Esophagus squamous epithelium (tissue), 5 donors: ENCODE data around the gene SOS1. TPM values are rescaled to one million over a fixed set of nuclear protein-coding genes. Genes with fewer than 3 reads are reported as not detected.

ENCODE experiments used
- DNase-seq: peaks from one replicate; lab custom pipeline; 2025; lab: John Stamatoyannopoulos, UW
- H3K27ac ChIP-seq, 4 donors: fragments of 200-600 bp; sonication (generic); one replicate each; pipeline ENCODE4 v1.5.1; 2016 to 2019; ENCODE audit warnings: mild to moderate bottlenecking in 1 of 4
- H3K27me3 ChIP-seq, 4 donors: fragments of 200-600 bp; sonication (generic); 1 replicate in 3 of 4; 2 replicates in 1 of 4; pipeline versions ENCODE4 v1.5.1 to v1.6.0; 2017 to 2021; ENCODE audit warnings: antibody characterized with exemption in 1 of 4
- H3K36me3 ChIP-seq, 3 donors: fragments of 200-600 bp; sonication (generic); one replicate each; pipeline ENCODE4 v1.5.1; 2016 to 2019
- H3K4me1 ChIP-seq, 3 donors: fragments of 200-600 bp; sonication (generic); one replicate each; pipeline ENCODE4 v1.5.1; 2017 to 2019
- H3K4me3 ChIP-seq, 4 donors: fragments of 200-600 bp; sonication (generic); 1 replicate in 3 of 4; 2 replicates in 1 of 4; pipeline ENCODE4 v1.5.1; 2016 to 2019; ENCODE audit warnings: mild to moderate bottlenecking in 2 of 4, moderate library complexity in 1 of 4
- H3K9me3 ChIP-seq, 3 donors: fragments of 200-600 bp; sonication (generic); one replicate each; pipeline ENCODE4 v1.5.1; 2016 to 2019
- POLR2A ChIP-seq, 4 donors: fragments of 450-650 bp; IDR thresholded peaks; one replicate each; pipeline ENCODE4 v1.6.1; 2017; ENCODE audit warnings: antibody characterized with exemption in 4 of 4, mild to moderate bottlenecking in 4 of 4, moderate library complexity in 3 of 4
- WGBS, 2 donors: methylation state at CpG; one replicate each; pipeline ENCODE4 v1.1.5; 2018; 5-methylcytosine and 5-hydroxymethylcytosine counted together
- intact Hi-C: fragments of 100-400 bp; cut with DNase I; formaldehyde crosslinking; loops from one replicate; pipeline ENCODE4 v1.15.0; 2022
- total RNA-seq, 4 donors: library from RNA; depleted of rRNA; stranded (reverse); fragments of >200 nt; gene quantifications; one replicate each; pipeline ENCODE4 v1.1.0, GENCODE V29; 2016
- TF ChIP-seq, protein P1 (sequence below), 6 experiments: fragments of 450-650 bp in 4 of 6; fragments of 200-600 bp in 2 of 6; sonication (generic) in 2 of 6; IDR thresholded peaks; one replicate each; pipeline ENCODE4 v1.5.1; 2016 to 2019; ENCODE audit warnings: antibody characterized with exemption in 6 of 6, mild to moderate bottlenecking in 4 of 6, moderate library complexity in 4 of 6
- donor health status: DM: yes; HTN: yes; CAD: no.

The SOS1 gene
- total RNA-seq, 4 donors from 2014 or later, result 15.1 to 48.2 (median 27.8) TPM

DNA sequence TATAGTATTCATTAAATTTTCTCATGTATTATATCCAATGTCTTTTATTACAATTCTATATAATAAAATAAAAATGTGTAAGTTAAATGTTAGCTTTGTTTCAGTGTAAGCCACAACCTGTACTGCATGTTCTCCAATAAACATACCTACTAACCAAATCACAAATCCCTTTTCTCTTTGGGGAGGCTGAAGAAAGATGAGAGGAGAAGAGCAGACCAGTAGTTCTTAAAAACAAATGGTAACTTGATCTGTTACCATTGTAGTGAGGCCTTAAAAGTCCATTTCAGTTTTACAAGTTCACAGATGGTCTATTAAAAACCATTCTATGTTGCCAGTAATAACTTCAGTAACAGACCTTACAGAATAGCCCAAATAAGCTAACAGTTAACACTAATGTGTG is 100.5 kb downstream of the SOS1 start:
- Histone ChIP-seq H3K4me1 (peaks cover 0 to 6% (median 0%) of the 10 kb centered on the region in 3 donors), H3K36me3 (peaks cover 0 to 23% (median 4%) of the 10 kb centered on the region in 3 donors), H3K9me3 (no peaks in the 10 kb centered on the region), H3K27me3 (no peaks in the 10 kb centered on the region), H3K27ac (peak overlapping the region in 2 of 4 donors; percentile 23 to 47), H3K4me3 (no peak overlapping the region)
- intact Hi-C loops, result no loop called here
- DNase-seq, result no peak
- TF ChIP-seq, protein P1, sequence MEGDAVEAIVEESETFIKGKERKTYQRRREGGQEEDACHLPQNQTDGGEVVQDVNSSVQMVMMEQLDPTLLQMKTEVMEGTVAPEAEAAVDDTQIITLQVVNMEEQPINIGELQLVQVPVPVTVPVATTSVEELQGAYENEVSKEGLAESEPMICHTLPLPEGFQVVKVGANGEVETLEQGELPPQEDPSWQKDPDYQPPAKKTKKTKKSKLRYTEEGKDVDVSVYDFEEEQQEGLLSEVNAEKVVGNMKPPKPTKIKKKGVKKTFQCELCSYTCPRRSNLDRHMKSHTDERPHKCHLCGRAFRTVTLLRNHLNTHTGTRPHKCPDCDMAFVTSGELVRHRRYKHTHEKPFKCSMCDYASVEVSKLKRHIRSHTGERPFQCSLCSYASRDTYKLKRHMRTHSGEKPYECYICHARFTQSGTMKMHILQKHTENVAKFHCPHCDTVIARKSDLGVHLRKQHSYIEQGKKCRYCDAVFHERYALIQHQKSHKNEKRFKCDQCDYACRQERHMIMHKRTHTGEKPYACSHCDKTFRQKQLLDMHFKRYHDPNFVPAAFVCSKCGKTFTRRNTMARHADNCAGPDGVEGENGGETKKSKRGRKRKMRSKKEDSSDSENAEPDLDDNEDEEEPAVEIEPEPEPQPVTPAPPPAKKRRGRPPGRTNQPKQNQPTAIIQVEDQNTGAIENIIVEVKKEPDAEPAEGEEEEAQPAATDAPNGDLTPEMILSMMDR (IDR thresholded peaks at IDR 0.05), result no peak
- TF ChIP-seq POLR2A (IDR thresholded peaks at IDR 0.05), result no peak

- intact Hi-C loops, result no loop called here
- H3K9me3 ChIP-seq, result no peaks in the 10 kb centered on the region
- peaks cover 0 to 3% (median 0%) of the 10 kb centered on the region in 3 donors for H3K4me1 ChIP-seq
- no peaks in the 10 kb centered on the region for H3K27me3 ChIP-seq
- H3K36me3 ChIP-seq, result peaks cover 0 to 26% (median 4%) of the 10 kb centered on the region in 3 donors
- TF ChIP-seq, protein P1 (IDR thresholded peaks at IDR 0.05), result no peak
- no peak for TF ChIP-seq POLR2A (IDR thresholded peaks at IDR 0.05)
- no peak overlapping the region for H3K4me3 ChIP-seq
- DNase-seq, result no peak
- 80 to 86% methylated on average over 4 of the region's 4 CpGs for WGBS, 2 donors
- H3K27ac ChIP-seq, result peak overlapping the region in 2 of 4 donors; percentile 39 to 47
Measured at GRCh38 chr2:39018638-39019037, 102.2 kb downstream of the SOS1 start.

DNA sequence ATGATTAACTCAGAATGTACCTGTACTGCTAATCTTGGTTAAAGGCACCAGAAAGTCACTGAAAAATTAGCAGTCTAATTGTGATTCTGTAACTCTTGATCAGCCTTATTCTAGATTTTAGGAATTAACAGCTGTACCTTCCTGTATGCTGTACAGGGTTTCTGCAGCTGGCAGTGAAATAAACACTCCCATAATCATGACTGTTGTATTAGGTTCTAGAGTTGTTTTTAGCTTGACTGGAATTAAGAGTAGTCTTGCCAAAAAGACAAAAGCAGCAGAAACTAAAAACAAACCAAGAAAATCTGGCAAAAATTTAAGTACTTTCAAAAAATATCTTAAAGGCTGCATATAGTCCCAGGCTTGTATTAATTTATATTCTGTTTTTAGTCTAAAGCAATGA is 103.5 kb downstream of the SOS1 start:
- intact Hi-C loops, result no loop called here
- DNase-seq, result no peak
- H3K4me3 ChIP-seq, result no peak overlapping the region
- H3K27me3 ChIP-seq, result no peaks in the 10 kb centered on the region
- peaks cover 0 to 26% (median 0%) of the 10 kb centered on the region in 3 donors for H3K36me3 ChIP-seq
- no peak overlapping the region for H3K27ac ChIP-seq
- peaks cover 0 to 3% (median 0%) of the 10 kb centered on the region in 3 donors for H3K4me1 ChIP-seq
- no peaks in the 10 kb centered on the region for H3K9me3 ChIP-seq
- TF ChIP-seq POLR2A (IDR thresholded peaks at IDR 0.05), result no peak
- TF ChIP-seq, protein P1 (IDR thresholded peaks at IDR 0.05), result no peak

- intact Hi-C loops, result no loop called here
- H3K4me3 ChIP-seq, result no peak overlapping the region
- H3K27me3 ChIP-seq, result no peaks in the 10 kb centered on the region
- WGBS, 2 donors, result 93 to 100% methylated on average over 1 of the region's 1 CpG
- DNase-seq, result no peak
- peaks cover 0 to 3% (median 0%) of the 10 kb centered on the region in 3 donors for H3K4me1 ChIP-seq
- peaks cover 0 to 38% (median 0%) of the 10 kb centered on the region in 3 donors for H3K36me3 ChIP-seq
- TF ChIP-seq POLR2A (IDR thresholded peaks at IDR 0.05), result no peak
- TF ChIP-seq, protein P1 (IDR thresholded peaks at IDR 0.05), result no peak
- H3K27ac ChIP-seq, result no peak overlapping the region
- H3K9me3 ChIP-seq, result no peaks in the 10 kb centered on the region
Measured at GRCh38 chr2:39015424-39015823, 105.4 kb downstream of the SOS1 start.

DNA sequence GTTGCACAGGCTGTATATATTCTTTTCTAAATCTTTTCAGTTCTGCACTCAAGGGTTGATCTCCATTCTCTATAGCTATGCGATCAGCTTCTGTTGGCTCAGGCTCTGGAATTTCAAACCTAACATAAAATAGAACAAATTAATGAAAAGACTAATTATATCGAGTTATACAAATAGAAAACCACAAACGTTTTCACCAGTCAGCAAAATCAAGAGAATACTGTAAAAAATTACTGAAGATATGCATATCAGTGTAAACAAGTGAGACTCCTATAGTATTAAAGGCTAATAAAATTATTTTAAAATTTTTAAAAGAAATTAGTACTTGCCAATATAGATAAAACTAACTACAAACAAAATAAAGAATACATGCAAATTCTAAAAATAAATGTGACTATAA is 107.0 kb downstream of the SOS1 start:
- H3K27ac ChIP-seq, result no peak overlapping the region
- no peak for DNase-seq
- H3K36me3 ChIP-seq, result peaks cover 0 to 53% (median 0%) of the 10 kb centered on the region in 3 donors
- intact Hi-C loops, result no loop called here
- H3K27me3 ChIP-seq, result no peaks in the 10 kb centered on the region
- H3K9me3 ChIP-seq, result no peaks in the 10 kb centered on the region
- TF ChIP-seq POLR2A (IDR thresholded peaks at IDR 0.05), result no peak
- TF ChIP-seq, protein P1 (IDR thresholded peaks at IDR 0.05), result no peak
- H3K4me1 ChIP-seq, result peaks cover 0 to 3% (median 0%) of the 10 kb centered on the region in 3 donors
- no peak overlapping the region for H3K4me3 ChIP-seq
- 87 to 93% methylated on average over 3 of the region's 3 CpGs for whole genome bisulfite sequencing, 2 donors
